Activated CD4-positive, alpha-beta T cell treated with anti-CD3 and anti-CD28 coated beads, Interleukin-2, amount 50 U/mL, for 48 hours (primary cell): ENCODE data around the gene ATP6V1A.
A peak's percentile ranks its signal among the peaks of the same experiment; 100 is the strongest.
"Not testable (repeated sequence)": the region's sequence is repeated elsewhere in the genome, so short reads cannot be mapped to it uniquely, and the experiment has no call there.

ENCODE experiments used
- DNase-seq, 2 experiments: peaks; one replicate each; pipeline ENCODE4 v3.0.0-alpha.2; 2020

The ATP6V1A gene

DNA sequence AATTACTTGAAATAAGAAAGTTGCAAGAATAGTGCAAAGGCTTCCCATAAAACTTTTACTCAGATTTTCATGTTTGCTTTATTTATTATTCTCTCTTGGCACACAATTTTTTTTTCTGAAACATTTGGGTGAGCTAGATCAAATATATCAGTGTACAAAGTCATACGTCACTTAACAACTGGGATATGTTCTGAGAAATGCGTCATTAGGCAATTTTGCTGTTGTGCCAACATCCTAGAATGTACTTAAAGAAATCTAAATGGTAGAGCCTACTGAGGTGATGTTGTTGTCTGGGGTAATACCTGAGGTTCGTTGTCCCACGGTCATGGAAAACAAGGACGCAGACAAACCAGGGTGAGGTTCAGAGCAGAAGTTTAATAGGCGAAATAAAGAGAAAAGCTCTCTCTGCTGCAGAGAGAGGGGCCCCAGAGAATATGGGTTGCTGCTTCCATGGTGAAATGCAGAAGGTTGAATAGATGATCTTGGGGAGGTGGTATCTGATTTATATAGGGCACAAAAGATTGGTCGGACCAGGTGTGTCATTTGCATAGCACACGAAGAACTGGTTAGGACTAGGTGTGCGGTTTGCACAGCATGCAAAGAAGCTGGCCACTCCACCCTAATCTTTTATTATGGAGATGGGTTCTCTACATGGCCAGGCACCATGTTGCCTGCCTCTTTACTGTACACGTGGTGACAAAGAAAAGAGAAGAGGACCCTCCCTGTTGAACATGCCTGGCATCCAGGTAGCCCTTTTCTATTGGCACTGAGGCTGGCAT, 82.9 kb downstream of the ATP6V1A start:
- DNase-seq, result no peak

DNA sequence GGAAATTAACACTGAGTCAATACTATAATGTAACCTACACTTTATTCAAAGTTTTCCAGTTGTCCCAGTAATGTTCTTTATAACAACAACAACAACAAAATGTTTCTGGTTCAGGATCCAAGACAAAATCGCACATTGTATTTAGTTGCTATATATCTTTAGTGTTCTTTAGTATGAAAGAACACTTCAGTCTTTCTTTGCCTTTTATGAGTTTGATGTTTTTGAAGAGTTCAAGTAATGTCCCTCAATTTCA, 84.2 kb downstream of the ATP6V1A start:
- no peak for DNase-seq

DNA sequence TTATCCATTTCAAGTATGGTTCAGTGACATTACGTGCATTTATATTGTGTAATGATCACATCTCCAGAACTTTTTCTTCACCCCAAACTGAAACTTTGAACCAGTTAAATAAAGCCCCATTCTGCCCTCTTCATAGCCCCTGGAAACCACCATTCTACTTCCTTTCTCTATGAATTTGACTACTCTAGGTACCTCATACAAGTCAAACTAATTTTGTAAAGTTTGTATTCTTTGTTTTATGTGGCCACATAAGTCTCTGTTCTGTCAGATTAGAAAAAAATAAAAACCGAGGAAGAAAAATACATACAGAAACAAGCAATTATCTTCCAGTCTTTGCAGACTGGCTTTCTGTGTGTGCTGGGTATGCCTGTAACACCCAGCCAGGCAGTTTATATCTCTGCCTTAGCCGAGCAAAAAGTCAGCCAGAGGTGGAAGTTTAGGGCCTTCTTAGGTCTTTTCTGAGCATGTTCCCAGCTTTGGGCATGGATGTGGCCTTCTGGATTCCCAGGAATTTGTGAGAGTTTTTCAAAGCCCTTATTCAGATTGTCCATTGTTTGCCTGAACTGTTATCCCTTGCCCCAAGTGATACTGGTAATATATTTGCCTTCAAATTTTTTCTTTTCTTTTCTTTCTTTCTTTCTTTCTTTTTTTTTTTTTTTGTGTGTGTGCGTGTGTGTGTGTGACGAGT, 85.8 kb downstream of the ATP6V1A start:
- DNase-seq, result no peak

DNA sequence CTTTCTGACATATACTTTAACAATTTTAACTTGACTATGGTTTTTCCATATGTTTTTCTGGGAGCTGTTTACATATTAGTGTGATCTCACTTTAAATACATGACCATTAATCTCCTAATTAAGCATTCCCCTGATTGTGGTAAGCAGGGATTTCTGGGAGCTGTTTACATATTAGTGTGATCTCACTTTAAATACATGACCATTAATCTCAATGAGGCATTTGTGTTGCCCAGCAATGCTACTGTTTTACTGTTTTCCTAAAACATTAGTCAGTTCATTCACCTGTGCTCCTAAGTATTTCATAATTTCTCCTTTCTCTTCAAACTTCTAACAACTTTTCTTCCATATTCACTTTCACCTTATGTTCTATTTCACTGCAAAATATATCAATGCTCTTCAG, 88.1 kb downstream of the ATP6V1A start:
- DNase-seq, result no peak

GRCh38 chr3:113838631-113839209, 91.9 kb downstream of the ATP6V1A start, which contains the start of gene GRAMD1C:
GRAMD1C (plus strand) TSS chr3:113838788; CDS start chr3:113838910, 122 bp downstream.
- peak; percentile 81 to 85 for DNase-seq

GRCh38 chr3:113839551-113839950, 92.7 kb downstream of the ATP6V1A start:
- DNase-seq, result no peak

DNA sequence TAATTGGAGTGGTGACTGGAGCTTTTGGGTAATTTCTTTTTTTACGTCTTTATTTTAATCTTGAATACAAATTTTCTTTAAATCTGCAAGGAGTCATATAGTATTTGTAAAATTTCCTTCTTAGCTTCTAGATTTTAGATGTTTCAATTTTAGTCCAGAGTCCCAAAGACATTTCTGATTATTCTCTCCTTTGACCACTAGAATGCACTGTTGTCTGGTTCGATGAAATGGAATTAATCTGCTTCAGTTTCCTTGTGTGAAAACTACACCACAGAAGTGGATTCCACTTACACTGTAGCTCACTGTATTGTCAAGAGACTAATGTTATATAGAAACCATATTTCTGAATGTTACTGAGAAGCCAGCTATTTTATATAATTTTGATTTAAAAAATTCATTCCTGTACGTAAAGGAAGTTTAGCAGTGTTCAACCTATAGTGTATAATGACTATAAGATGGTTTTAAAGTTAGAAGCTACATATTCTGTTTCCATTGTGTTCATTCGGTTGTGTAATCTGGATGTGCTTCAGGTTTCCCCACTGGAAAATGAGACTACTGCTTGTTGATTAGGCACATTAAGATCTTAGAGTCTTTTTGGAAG, 97.9 kb downstream of the ATP6V1A start:
- DNase-seq, result no peak

DNA sequence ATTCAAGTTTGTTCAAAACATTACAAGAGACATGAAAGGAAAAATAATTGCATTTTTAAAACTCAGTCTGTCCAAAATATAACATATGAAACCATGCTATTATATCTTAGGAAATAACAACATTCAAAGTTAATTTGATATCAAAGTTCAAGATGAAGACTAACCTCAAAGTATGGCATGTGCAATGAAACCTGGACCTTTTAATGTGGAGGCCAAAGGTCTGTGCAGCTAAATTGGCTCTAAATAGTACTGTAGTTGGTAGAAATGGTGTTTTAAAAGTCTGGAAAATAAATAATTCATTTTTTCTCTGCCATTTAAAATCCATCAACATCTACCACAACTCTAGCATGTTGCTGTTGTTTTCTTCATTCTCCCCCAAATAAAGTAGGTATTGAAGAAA, 100.4 kb downstream of the ATP6V1A start:
- DNase-seq, result no peak

DNA sequence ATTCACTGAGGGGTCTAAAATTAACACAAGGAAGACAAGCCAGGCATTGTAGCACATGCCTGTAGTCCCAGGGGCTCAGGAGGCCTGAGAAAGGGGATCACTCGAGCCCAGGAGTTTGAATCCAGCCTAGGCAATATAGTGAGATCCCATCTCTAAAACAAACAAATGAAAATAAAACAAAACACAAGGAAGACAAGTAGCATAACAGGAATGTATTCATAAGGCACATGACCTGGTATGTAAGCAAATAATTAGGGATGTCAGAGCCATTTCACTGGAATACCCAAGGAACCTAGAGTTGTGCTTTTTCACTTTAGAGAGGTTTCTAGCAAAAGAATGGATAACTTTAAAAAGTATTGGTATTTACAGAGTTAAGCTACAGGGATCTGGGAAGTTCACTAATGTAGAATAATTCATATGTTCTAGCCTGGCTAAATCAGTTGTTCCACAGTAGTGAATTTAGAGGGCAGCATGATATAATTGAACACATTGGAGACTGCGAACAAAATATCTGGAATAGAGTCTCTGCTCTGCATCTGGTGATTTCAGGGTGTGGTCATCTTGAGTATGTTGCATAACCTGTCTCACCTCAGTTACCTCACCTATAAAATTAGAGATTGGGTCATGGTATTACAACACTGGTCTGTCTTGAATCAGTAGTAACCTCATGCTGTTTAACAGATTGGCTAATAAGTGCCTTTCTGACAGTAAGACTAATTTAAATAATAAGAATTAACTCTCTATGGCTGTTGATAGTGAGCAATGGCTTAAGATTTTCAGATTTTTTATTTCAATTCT, 101.0 kb downstream of the ATP6V1A start:
- no peak for DNase-seq

- DNase-seq, result not testable (repeated sequence)
These were observed 102.2 kb downstream of the ATP6V1A start for GRCh38 chr3:113849071-113849470.

DNA sequence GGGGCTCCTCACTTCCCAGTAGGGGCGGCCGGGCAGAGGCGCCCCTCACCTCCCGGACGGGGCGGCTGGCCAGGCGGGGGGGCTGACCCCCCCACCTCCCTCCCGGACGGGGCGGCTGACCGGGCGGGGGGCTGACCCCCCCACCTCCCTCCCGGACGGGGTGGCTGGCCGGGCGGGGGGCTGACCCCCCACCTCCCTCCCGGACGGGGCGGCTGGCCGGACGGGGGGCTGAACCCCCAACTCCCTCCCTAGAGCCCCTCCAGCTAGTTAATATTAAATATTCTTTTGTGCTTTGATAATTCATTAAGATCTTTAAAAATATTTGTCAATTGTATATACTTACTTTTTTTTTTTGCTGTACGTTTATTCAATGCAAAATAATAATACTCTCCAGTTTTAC, 103.0 kb downstream of the ATP6V1A start:
- DNase-seq, result not testable (repeated sequence)

GRCh38 chr3:113850391-113850790, 103.6 kb downstream of the ATP6V1A start:
- DNase-seq, result not testable (repeated sequence)

GRCh38 chr3:113852506-113852905, 105.7 kb downstream of the ATP6V1A start:
- DNase-seq, result no peak
